Astrocyte (in vitro differentiated cells and primary cell): ENCODE results near the gene SLIT3.

ENCODE experiments used
- EZH2 ChIP-seq: IDR thresholded peaks from 2 replicates; pipeline ENCODE4 v1.6.1; 2012; ENCODE audit warnings: mild to moderate bottlenecking, low read length, inconsistent platforms; ENCODE audit not compliant: insufficient read depth
- TF ChIP-seq, protein P1 (sequence below): IDR thresholded peaks from 2 replicates; pipeline ENCODE4 v1.5.1; 2011; ENCODE audit warnings: low read depth, mild to moderate bottlenecking, inconsistent platforms, low read length, moderate library complexity; ENCODE audit not compliant: insufficient read depth

DNA sequence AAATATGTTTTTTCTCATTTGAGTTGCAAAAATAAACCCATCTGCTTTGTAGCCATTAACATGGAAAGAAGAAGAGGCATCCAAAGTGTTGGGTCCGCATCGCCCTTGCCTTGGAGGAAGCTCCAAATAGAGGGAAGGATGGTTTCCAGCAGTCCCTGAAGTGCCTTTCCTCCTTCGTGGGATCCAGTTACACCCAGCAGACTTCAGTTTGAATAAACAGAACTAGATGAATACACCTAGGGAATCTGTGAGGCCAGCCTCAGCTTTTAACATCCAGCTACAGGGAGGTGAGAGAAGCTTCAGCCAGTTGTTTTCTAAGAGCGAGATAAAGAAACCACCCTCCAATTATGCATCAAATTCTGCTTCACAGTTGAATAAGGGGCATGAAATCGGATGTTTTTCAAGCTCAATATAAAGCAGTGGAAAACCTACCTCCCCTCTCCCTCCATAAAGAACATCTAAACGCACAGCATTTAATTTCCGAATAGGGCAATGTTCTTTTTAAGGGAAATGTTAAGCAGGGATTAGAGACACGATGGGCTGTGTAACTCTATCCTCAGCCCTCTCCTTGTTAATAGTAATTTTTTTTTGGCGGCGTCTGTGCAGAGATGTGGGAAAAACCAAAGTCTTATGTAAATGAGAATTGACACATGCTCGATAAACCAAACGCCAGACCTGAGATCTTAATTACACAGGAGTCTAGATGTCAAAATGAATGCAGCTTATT is 264.7 kb downstream of the SLIT3 start:
- TF ChIP-seq, protein P1, sequence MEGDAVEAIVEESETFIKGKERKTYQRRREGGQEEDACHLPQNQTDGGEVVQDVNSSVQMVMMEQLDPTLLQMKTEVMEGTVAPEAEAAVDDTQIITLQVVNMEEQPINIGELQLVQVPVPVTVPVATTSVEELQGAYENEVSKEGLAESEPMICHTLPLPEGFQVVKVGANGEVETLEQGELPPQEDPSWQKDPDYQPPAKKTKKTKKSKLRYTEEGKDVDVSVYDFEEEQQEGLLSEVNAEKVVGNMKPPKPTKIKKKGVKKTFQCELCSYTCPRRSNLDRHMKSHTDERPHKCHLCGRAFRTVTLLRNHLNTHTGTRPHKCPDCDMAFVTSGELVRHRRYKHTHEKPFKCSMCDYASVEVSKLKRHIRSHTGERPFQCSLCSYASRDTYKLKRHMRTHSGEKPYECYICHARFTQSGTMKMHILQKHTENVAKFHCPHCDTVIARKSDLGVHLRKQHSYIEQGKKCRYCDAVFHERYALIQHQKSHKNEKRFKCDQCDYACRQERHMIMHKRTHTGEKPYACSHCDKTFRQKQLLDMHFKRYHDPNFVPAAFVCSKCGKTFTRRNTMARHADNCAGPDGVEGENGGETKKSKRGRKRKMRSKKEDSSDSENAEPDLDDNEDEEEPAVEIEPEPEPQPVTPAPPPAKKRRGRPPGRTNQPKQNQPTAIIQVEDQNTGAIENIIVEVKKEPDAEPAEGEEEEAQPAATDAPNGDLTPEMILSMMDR, result no peak
- no peak for TF ChIP-seq EZH2
